Psoas muscle (tissue), 8 donors: ENCODE measurements around the gene NCKAP5L. TPM values are rescaled to one million over a fixed set of nuclear protein-coding genes. Genes with fewer than 3 reads are reported as not detected.

Experiments
- ATAC-seq, 4 donors: fragments of 200-7000 bp; cut with Tn5 transposase; one replicate each; pipeline ENCODE4 v1.9.1; 2020; ENCODE audit warnings: moderate library complexity in 3 of 4, mild to moderate bottlenecking in 2 of 4
- DNase-seq, 2 donors: peaks; one replicate each; pipeline ENCODE4 v3.0.0-alpha.2; 2020
- H3K27ac ChIP-seq: fragments of 200-600 bp; one replicate; pipeline ENCODE4 v1.8.0; 2022
- H3K27me3 ChIP-seq, 3 donors: fragments of 200-600 bp in 1 of 3; one replicate each; pipeline versions ENCODE4 v1.6.1 to v1.8.0; 2013 to 2022; ENCODE audit warnings: low read length in 2 of 3, mild to moderate bottlenecking in 2 of 3, moderate library complexity in 1 of 3; ENCODE audit not compliant: insufficient read depth in 3 of 3
- H3K36me3 ChIP-seq, 2 donors: fragments of 200-600 bp in 1 of 2; one replicate each; pipeline versions ENCODE4 v1.6.1 to v1.8.0; 2013 to 2022; ENCODE audit warnings: low read depth in 1 of 2, mild to moderate bottlenecking in 1 of 2, moderate library complexity in 1 of 2; ENCODE audit not compliant: insufficient read depth in 1 of 2
- H3K4me1 ChIP-seq: fragments of 200-600 bp; one replicate; pipeline ENCODE4 v1.8.0; 2022
- H3K4me3 ChIP-seq: fragments of 200-600 bp; one replicate; pipeline ENCODE4 v1.8.0; 2022; ENCODE audit warnings: mild to moderate bottlenecking
- H3K9me3 ChIP-seq: fragments of 200-600 bp; one replicate; pipeline ENCODE4 v1.8.0; 2022
- WGBS, 3 donors: extraction: QIAGEN DNeasy Blood & Tissue Kit; methylation state at CpG; one replicate each; pipeline versions ENCODE4 v1.1.6 to v1.1.7; 2013; 5-methylcytosine and 5-hydroxymethylcytosine counted together
- intact Hi-C, 2 donors: fragments of 100-400 bp; cut with DNase I; formaldehyde crosslinking; loops; one replicate each; pipeline versions ENCODE4 v1.11.0 to v1.14.2; 2022
- polyA plus RNA-seq, 3 donors: library from polyadenylated mRNA; stranded (reverse); fragments of 200-250 nt; gene quantifications; one replicate each; pipeline ENCODE4 v1.2.3, GENCODE V29; 2013
- total RNA-seq, 4 donors: library from RNA; stranded (reverse); fragmentation: NEBNext Ultra II Directional in 2 of 4; extraction: Animal tissue kit (Norgen Biotek cat#: 25700) in 2 of 4; gene quantifications; one replicate each; pipeline versions ENCODE4 v1.2.1 to v1.2.4, GENCODE V29; 2021 to 2023
- TF ChIP-seq, protein P1 (sequence below): fragments of 200-600 bp; IDR thresholded peaks from one replicate; pipeline ENCODE4 v1.8.0; 2022; ENCODE audit warnings: antibody characterized with exemption
- donor health status: healthy with polysubstance abuse.
- donor health status: DM: no; HTN: no; CAD: no; lungs with moderate emphysema.
- donor health status: Bipolar disorder and iron deficiency.
- donor health status: healthy.
- donor health status: DM: yes; HTN: yes; CAD: no.
- donor health status: DM: no; HTN: no; CAD: no.
- donor health status: DM: no; HTN: no; CAD: no.
- donor health status: DM: yes; HTN: yes; CAD: no.

The NCKAP5L gene
- total and polyA plus RNA-seq, 7 donors, result 6.8 to 16.5 (median 11.7) TPM

DNA sequence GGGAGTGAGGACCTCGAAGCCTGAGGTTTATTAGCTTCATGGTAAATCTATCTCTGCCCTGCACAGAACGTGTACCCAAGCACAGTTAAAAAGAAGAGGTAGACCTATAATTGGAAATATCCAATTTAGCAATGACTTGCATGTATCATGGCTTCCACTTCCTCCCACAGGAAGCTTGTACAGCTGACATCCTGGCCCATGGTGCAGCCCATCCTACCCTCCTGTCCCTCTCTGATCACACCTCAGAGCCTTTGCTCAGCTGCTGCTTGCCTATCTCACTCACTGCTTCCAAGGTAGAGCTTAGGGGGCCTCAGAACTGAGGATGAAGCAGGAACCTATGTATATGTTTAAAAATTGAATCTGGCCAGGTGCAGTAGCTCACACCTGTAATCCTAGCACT, 18.9 kb upstream of the NCKAP5L start:
- Histone ChIP-seq H3K9me3 (no peaks in the 10 kb centered on the region), H3K36me3 (no peaks in the 10 kb centered on the region), H3K4me3 (no peak overlapping the region), H3K27ac (no peak overlapping the region), H3K27me3 (peaks cover 0 to 32% (median 3%) of the 10 kb centered on the region in 3 donors), H3K4me1 (peaks cover 5% of the 10 kb centered on the region)
- intact Hi-C loops, result no loop called here
- DNase-seq (no peak), ATAC-seq (no peak)
- WGBS, 3 donors, result 49 to 72% (median 67%) methylated on average over 2 of the region's 2 CpGs
- TF ChIP-seq, protein P1, sequence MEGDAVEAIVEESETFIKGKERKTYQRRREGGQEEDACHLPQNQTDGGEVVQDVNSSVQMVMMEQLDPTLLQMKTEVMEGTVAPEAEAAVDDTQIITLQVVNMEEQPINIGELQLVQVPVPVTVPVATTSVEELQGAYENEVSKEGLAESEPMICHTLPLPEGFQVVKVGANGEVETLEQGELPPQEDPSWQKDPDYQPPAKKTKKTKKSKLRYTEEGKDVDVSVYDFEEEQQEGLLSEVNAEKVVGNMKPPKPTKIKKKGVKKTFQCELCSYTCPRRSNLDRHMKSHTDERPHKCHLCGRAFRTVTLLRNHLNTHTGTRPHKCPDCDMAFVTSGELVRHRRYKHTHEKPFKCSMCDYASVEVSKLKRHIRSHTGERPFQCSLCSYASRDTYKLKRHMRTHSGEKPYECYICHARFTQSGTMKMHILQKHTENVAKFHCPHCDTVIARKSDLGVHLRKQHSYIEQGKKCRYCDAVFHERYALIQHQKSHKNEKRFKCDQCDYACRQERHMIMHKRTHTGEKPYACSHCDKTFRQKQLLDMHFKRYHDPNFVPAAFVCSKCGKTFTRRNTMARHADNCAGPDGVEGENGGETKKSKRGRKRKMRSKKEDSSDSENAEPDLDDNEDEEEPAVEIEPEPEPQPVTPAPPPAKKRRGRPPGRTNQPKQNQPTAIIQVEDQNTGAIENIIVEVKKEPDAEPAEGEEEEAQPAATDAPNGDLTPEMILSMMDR, result no peak

DNA sequence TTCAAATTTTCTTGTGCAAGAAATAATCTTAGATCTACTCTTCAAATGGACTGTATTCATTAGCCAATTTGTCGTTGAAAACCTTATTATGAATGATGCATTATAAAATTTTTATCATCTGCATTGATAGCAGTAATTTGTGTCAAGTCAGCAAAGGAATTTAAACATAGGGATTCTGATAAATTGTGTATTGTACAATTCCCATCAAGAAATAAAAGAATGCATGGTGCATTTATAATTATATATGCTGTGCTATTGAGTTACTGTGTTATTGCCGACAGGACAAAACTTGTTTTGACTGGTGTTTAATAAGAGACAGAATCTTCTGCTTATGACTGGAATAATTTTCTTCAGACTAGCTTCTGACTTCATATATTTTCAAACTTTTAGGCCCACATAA, 17.8 kb upstream of the NCKAP5L start:
- DNase-seq (no peak), ATAC-seq (no peak)
- Histone ChIP-seq H3K4me1 (peaks cover 16% of the 10 kb centered on the region), H3K4me3 (no peak overlapping the region), H3K27ac (no peak overlapping the region), H3K27me3 (peaks cover 0 to 32% (median 3%) of the 10 kb centered on the region in 3 donors), H3K9me3 (no peaks in the 10 kb centered on the region), H3K36me3 (no peaks in the 10 kb centered on the region)
- intact Hi-C loops, result no loop called here
- WGBS, 3 donors, result 64 to 76% (median 66%) methylated on average over 2 of the region's 2 CpGs
- TF ChIP-seq, protein P1, result no peak

DNA sequence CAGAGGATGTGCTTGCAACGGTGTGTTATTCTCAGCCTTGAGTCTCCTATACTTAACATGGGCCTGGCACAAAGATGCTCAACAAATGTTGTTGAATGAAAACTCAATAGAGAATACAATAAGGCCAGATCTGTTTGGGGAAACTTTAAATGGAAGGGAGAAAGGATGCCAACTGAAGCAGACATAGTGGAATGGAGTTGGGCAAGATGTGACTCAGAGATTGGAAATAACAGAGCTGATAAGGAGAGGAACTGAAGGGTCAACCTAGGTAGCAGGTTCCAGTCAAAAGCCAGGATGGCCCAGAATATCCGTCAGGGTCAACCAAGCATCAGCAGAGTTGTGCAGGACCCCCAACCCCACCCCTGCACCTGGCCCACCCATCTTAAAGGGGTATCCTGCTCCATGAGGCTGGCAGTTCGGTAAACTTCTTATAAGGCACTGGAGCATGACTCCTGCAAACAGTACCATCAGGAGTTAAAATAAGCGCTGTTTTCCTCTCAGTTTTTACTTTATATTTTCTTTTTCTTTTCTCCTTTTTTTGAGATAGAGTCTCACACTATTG, 15.7 kb upstream of the NCKAP5L start:
- Histone ChIP-seq H3K27me3 (peaks cover 0 to 19% (median 3%) of the 10 kb centered on the region in 3 donors), H3K4me3 (no peak overlapping the region), H3K27ac (no peak overlapping the region), H3K9me3 (no peaks in the 10 kb centered on the region), H3K36me3 (no peaks in the 10 kb centered on the region), H3K4me1 (peaks cover 17% of the 10 kb centered on the region)
- DNase-seq (no peak), ATAC-seq (no peak)
- TF ChIP-seq, protein P1, result no peak
- 94 to 95% (median 95%) methylated on average over 4 of the region's 4 CpGs for WGBS, 3 donors
- intact Hi-C loops, result no loop called here

DNA sequence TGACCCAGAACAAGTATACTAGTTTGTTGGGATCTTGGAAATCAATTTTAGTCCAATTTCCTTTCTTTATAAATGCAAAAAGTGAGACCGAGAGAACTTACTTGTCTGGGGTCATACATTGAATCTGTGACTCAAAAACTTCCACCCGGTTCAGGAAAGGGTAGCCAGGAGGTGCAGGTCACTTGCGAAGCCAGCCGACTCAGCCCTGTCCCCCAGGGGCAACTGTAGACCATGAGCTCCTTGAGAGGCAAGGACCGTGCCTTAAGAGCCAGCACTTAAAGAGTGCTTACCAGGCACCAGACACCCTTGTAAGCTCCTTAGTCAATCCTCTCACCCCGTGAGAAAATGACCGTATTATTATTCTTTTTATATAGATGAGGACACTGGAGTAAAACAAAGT, 15.2 kb upstream of the NCKAP5L start:
- 74 to 83% (median 79%) methylated on average over 7 of the region's 7 CpGs for WGBS, 3 donors
- no peak for ATAC-seq

More for the DNA sequence above, 15.2 kb upstream of the NCKAP5L start:
- DNase-seq, result no peak
- Histone ChIP-seq H3K4me1 (peaks cover 17% of the 10 kb centered on the region), H3K4me3 (peak overlapping the region; percentile 84), H3K27me3 (peaks cover 0 to 13% (median 3%) of the 10 kb centered on the region in 3 donors), H3K36me3 (no peaks in the 10 kb centered on the region), H3K27ac (peak overlapping the region; percentile 96), H3K9me3 (no peaks in the 10 kb centered on the region)
- TF ChIP-seq, protein P1, result no peak
- intact Hi-C loops, result no loop called here
